Peyer's patch (tissue), 4 donors: ENCODE results near the gene FAM8A1. TPM values are rescaled to one million over a fixed set of nuclear protein-coding genes. Genes with fewer than 3 reads are reported as not detected.

ENCODE experiments used
- DNase-seq, 3 donors: peaks; one replicate each; pipeline ENCODE4 v3.0.0-alpha.2; 2017 to 2019
- H3K27ac ChIP-seq, 4 donors: fragments of 200-600 bp; sonication (generic); one replicate each; pipeline ENCODE4 v1.5.1; 2016 to 2019
- H3K27me3 ChIP-seq, 2 donors: fragments of 200-600 bp; sonication (generic); one replicate each; pipeline ENCODE4 v1.5.1; 2019
- H3K36me3 ChIP-seq, 3 donors: fragments of 200-600 bp; sonication (generic); one replicate each; pipeline ENCODE4 v1.5.1; 2016 to 2019
- H3K4me1 ChIP-seq, 4 donors: fragments of 200-600 bp; sonication (generic); one replicate each; pipeline ENCODE4 v1.5.1; 2016 to 2019
- H3K4me3 ChIP-seq, 4 donors: fragments of 200-600 bp; sonication (generic); 1 replicate in 3 of 4; 2 replicates in 1 of 4; pipeline ENCODE4 v1.5.1; 2016 to 2019; ENCODE audit warnings: mild to moderate bottlenecking in 1 of 4
- H3K9me3 ChIP-seq, 4 donors: fragments of 200-600 bp; sonication (generic); one replicate each; pipeline ENCODE4 v1.5.1; 2016 to 2019; ENCODE audit warnings: mild to moderate bottlenecking in 1 of 4
- POLR2A ChIP-seq, 2 donors: fragments of 450-650 bp; IDR thresholded peaks; one replicate each; pipeline ENCODE4 v1.5.1; 2017; ENCODE audit warnings: antibody characterized with exemption in 2 of 2, mild to moderate bottlenecking in 2 of 2, moderate library complexity in 2 of 2
- total RNA-seq, 4 donors: library from RNA; depleted of rRNA; stranded (reverse); fragments of >200 nt; gene quantifications; one replicate each; pipeline ENCODE4 v1.1.0, GENCODE V29; 2016
- TF ChIP-seq, protein P1 (sequence below), 6 experiments: fragments of 450-650 bp in 4 of 6; fragments of 200-600 bp in 2 of 6; sonication (generic) in 1 of 6; IDR thresholded peaks; one replicate each; pipeline ENCODE4 v1.5.1; 2017 to 2019; ENCODE audit warnings: antibody characterized with exemption in 6 of 6, mild to moderate bottlenecking in 3 of 6, moderate library complexity in 1 of 6

The FAM8A1 gene
- total RNA-seq, 4 donors from 2014 or later: 8.3 to 47.1 (median 30.4) TPM

DNA sequence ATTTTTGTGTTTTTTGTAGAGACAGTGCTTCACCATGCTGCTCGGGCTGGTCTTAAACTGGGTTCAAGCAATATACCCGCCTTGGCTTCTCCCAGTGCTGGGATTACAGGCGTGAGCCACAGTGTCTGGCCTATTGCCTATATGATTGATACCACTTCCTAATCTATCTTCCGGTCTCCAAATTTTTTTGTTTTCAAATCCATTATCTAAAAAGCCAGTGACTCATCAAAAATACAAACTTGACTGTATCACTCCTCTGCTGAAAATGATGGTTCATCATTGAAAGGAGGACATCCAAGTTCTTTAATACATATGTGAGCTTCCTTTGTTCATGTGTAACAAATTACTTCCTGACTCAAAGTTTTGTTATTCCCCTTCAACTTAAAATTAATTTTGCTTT is 35.5 kb downstream of the FAM8A1 start:
- peaks cover 0 to 39% (median 0%) of the 10 kb centered on the region in 3 donors for H3K36me3 ChIP-seq
- H3K4me3 ChIP-seq: no peak overlapping the region
- DNase-seq: no peak
- no peak overlapping the region for H3K27ac ChIP-seq
- no peaks in the 10 kb centered on the region for H3K9me3 ChIP-seq
- H3K27me3 ChIP-seq: no peaks in the 10 kb centered on the region
- no peaks in the 10 kb centered on the region for H3K4me1 ChIP-seq
- no peak for TF ChIP-seq POLR2A (IDR thresholded peaks at IDR 0.05)
- TF ChIP-seq, protein P1, sequence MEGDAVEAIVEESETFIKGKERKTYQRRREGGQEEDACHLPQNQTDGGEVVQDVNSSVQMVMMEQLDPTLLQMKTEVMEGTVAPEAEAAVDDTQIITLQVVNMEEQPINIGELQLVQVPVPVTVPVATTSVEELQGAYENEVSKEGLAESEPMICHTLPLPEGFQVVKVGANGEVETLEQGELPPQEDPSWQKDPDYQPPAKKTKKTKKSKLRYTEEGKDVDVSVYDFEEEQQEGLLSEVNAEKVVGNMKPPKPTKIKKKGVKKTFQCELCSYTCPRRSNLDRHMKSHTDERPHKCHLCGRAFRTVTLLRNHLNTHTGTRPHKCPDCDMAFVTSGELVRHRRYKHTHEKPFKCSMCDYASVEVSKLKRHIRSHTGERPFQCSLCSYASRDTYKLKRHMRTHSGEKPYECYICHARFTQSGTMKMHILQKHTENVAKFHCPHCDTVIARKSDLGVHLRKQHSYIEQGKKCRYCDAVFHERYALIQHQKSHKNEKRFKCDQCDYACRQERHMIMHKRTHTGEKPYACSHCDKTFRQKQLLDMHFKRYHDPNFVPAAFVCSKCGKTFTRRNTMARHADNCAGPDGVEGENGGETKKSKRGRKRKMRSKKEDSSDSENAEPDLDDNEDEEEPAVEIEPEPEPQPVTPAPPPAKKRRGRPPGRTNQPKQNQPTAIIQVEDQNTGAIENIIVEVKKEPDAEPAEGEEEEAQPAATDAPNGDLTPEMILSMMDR (IDR thresholded peaks at IDR 0.05): no peak

DNA sequence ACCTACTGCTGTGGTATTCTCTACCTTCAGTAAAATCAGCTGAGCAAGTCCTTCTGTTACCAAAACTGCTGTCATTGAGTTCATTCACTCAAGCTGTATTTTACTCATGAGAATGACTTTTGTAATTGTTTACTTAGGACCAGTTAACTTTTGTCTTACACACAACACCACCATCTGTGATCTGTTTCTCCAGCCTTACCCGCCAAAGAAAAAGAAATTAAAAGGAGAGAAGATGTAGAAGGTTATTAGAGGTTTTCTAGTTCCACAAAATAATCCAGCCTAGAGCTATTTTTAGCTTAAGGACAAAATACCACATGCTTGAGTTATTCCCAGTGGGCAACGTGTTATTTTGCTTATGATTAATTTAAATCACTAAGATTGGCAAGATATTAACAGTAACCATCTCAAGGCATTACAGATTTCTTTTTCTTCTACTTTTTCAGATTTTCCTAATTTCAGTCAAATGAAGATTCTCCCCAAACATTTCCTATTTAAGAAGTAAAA is 38.2 kb downstream of the FAM8A1 start:
- no peak for TF ChIP-seq POLR2A (IDR thresholded peaks at IDR 0.05)
- TF ChIP-seq, protein P1 (IDR thresholded peaks at IDR 0.05): no peak

DNA sequence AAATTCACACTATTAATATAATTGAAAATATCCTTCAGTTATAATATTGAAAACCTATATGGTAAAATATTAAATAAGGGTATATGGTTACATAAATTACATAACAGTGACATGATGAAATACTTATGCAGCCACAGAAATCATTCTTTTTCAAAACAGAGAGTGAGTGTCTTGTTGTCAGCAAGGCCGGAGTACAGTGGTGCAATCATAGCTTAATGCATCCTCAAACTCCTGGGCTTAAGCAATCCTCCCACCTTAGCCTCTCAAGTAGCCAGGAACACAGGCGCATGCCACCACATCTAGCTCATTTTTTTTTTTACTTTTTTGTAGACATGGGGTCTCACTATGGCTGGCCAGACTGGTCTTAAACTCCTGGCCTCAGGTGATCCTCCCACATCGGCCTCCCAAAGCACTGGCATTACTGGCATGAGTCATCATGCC is 40.4 kb downstream of the FAM8A1 start:
- TF ChIP-seq, protein P1 (IDR thresholded peaks at IDR 0.05): no peak
- no peak for TF ChIP-seq POLR2A (IDR thresholded peaks at IDR 0.05)
- Histone ChIP-seq H3K4me3 (no peak overlapping the region), H3K27ac (no peak overlapping the region), H3K4me1 (no peaks in the 10 kb centered on the region), H3K27me3 (no peaks in the 10 kb centered on the region), H3K9me3 (no peaks in the 10 kb centered on the region), H3K36me3 (peaks cover 0 to 71% (median 0%) of the 10 kb centered on the region in 3 donors)
- DNase-seq: no peak

More for the DNA sequence above, 38.2 kb downstream of the FAM8A1 start:
- no peaks in the 10 kb centered on the region for H3K27me3 ChIP-seq
- H3K27ac ChIP-seq: no peak overlapping the region
- H3K4me1 ChIP-seq: no peaks in the 10 kb centered on the region
- H3K9me3 ChIP-seq: no peaks in the 10 kb centered on the region
- H3K4me3 ChIP-seq: no peak overlapping the region
- peaks cover 0 to 49% (median 0%) of the 10 kb centered on the region in 3 donors for H3K36me3 ChIP-seq
- DNase-seq: no peak

- TF ChIP-seq, protein P1 (IDR thresholded peaks at IDR 0.05): no peak
- TF ChIP-seq POLR2A (IDR thresholded peaks at IDR 0.05): no peak
- no peaks in the 10 kb centered on the region for H3K9me3 ChIP-seq
- H3K27me3 ChIP-seq: no peaks in the 10 kb centered on the region
- no peak for DNase-seq
- H3K4me1 ChIP-seq: no peaks in the 10 kb centered on the region
- peaks cover 0 to 78% (median 0%) of the 10 kb centered on the region in 3 donors for H3K36me3 ChIP-seq
- H3K4me3 ChIP-seq: no peak overlapping the region
- no peak overlapping the region for H3K27ac ChIP-seq
Observed at GRCh38 chr6:17648745-17649144, 48.6 kb downstream of the FAM8A1 start.

- no peak overlapping the region for H3K4me3 ChIP-seq
- no peak for TF ChIP-seq POLR2A (IDR thresholded peaks at IDR 0.05)
- TF ChIP-seq, protein P1 (IDR thresholded peaks at IDR 0.05): no peak
- no peak overlapping the region for H3K27ac ChIP-seq
- H3K4me1 ChIP-seq: no peaks in the 10 kb centered on the region
- H3K36me3 ChIP-seq: peaks cover 0 to 68% (median 0%) of the 10 kb centered on the region in 3 donors
- H3K9me3 ChIP-seq: no peaks in the 10 kb centered on the region
- DNase-seq: no peak
- no peaks in the 10 kb centered on the region for H3K27me3 ChIP-seq
Observed at GRCh38 chr6:17650656-17651309, 50.7 kb downstream of the FAM8A1 start.
